SH-SY5Y (cell line): Measurements from ENCODE around the gene NAALADL2.

ENCODE experiments used
- GATA2 ChIP-seq: IDR thresholded peaks from 2 replicates; pipeline ENCODE4 v1.6.1; 2011; ENCODE audit warnings: mild to moderate bottlenecking, low read depth, low read length
- GATA3 ChIP-seq: IDR thresholded peaks from 2 replicates; pipeline ENCODE4 v1.6.1; 2011; ENCODE audit warnings: low read depth, mild to moderate bottlenecking, low read length, moderate library complexity

DNA sequence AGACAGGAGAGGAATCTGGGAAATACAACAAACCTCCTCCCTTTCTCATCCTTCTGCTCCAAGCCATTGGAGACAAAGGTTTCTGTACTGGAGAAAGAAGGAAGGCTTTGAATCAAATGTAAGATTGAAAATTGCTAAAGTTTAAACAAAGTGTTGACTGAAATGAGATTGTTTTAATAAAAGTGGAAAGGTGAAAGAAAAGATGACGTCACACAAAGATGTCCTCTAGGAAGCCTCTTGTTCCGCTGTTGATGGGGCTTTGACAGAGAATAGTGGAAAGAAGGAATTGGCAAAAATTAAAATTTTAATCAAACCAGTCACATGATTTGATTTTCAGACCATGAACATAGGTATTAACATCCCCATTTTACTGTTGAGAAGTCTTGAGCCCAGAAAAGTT lies 967.6 kb downstream of the NAALADL2 start:
- TF ChIP-seq GATA2 (no peak), GATA3 (no peak)
